H1 (cell line): ENCODE measurements around the gene PPP2R3B. TPM values are rescaled to one million over a fixed set of nuclear protein-coding genes. Genes with fewer than 3 reads are reported as not detected.

Experiments
- CEBPB ChIP-seq: IDR thresholded peaks from 2 replicates; pipeline ENCODE4 v1.6.1; 2012; ENCODE audit warnings: low read depth, low read length
- HDAC6 ChIP-seq: IDR thresholded peaks from one replicate; pipeline ENCODE4 v1.7.1; 2012; ENCODE audit warnings: low read depth, mild to moderate bottlenecking, inconsistent platforms, low read length, moderate library complexity
- JUND ChIP-seq: IDR thresholded peaks from 2 replicates; pipeline ENCODE4 v1.6.1; 2011; ENCODE audit warnings: mild to moderate bottlenecking, improper control_type of control experiment, low read length
- POU5F1 ChIP-seq: IDR thresholded peaks from 2 replicates; pipeline ENCODE4 v1.6.1; 2011; ENCODE audit warnings: low read depth, mild to moderate bottlenecking, low read length, moderate library complexity
- SIN3A ChIP-seq, 2 experiments: IDR thresholded peaks in 1 of 2; conservative IDR thresholded peaks in 1 of 2; 2 replicates each; pipeline ENCODE4 v1.6.1; 2011 to 2012; ENCODE audit warnings: low read length in 2 of 2, improper control_type of control experiment in 1 of 2, low read depth in 1 of 2, mild to moderate bottlenecking in 1 of 2
- YY1 ChIP-seq: IDR thresholded peaks from 2 replicates; pipeline ENCODE4 v1.6.1; 2011; ENCODE audit warnings: low read depth, mild to moderate bottlenecking, low read length
- polyA plus RNA-seq, 7 experiments: library from polyadenylated mRNA; depleted of rRNA in 3 of 7; stranded (reverse) in 5 of 7; unstranded in 2 of 7; fragments of >200 nt in 5 of 7; fragments of 200-250 nt in 2 of 7; gene quantifications; 1 replicate in 5 of 7; 2 replicates in 1 of 7; 4 replicates in 1 of 7; pipeline versions ENCODE4 v1.2.1 to v1.2.3, GENCODE V29; 2011 to 2013; ENCODE audit warnings: missing spikeins in 2 of 7, mixed read lengths in 2 of 7
- total RNA-seq: library from RNA; stranded (reverse); fragmentation: NEBNext Ultra II Directional; extraction: Animal tissue kit (Norgen Biotek cat#: 25700); gene quantifications from 2 replicates; pipeline ENCODE4 v1.2.1, GENCODE V29; 2021

The PPP2R3B gene
- total and polyA plus RNA-seq, 2 of the 8 experiments (the other 6 are each of a cell fraction or from before 2014, with no cell fraction given), result 47.6 to 86.7 TPM

DNA sequence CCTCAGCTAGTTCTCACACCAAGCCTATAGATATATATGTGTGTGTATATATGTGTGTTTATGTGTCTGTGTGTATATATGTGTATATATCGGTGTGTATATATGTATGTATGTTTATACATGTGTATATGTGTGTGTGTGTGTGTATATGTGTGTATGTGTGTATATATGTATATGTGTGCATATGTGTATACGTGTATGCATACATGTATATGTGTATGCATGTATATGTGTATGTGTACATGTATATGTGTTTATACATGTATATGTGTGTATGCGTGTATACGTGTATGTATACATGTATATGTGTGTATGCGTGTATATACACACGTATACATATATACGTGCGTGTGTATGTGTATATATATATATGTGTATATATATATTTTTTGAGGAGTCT lies 86.4 kb downstream of the PPP2R3B start (continued):
- TF ChIP-seq JUND (no peak), POU5F1 (no peak), SIN3A (conservative IDR thresholded peaks at IDR 0.05 in 1 of 2, IDR thresholded peaks at IDR 0.05 in 1 of 2; ENCODE audit: low read depth in 1 of 2, low read length in 2 of 2) (no peak), HDAC6 (no peak), CEBPB (no peak), YY1 (no peak)
- TF ChIP-seq, all 59 proteins: peak for 0
